ENCODE measurements around the gene INHBB. TPM values are rescaled to one million over a fixed set of nuclear protein-coding genes. Genes with fewer than 3 reads are reported as not detected.

INHBB gene
- total RNA-seq, 4 donors from 2014 or later: 3.1 to 23.8 (median 13.7) TPM

DNA sequence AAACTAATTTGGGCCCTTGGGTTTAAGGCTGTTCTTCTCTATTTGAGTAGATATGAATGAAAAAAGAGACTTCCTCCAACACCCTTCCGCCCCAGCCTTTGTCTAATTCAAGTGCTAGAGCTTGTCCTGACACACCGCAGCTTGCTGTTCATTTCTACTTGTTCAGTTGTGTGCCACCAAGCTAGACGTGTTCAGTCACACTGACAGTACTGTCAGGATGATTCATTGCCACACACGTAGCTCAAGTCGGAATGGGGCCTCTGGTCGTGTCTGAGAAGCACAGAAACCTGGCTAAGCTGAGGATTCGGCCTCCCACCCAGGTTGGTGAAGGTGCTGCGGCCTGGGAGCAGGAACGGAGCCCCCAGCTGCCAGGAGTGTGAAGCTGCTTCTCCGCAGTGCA lies 45.6 kb upstream of the INHBB start:
- Histone ChIP-seq H3K4me3 (no peak overlapping the region), H3K4me1 (no peaks in the 10 kb centered on the region), H3K9me3 (no peaks in the 10 kb centered on the region), H3K36me3 (peaks cover 0 to 10% of the 10 kb centered on the region in 2 donors), H3K27ac (no peak overlapping the region), H3K27me3 (no peaks in the 10 kb centered on the region)
- DNase-seq (no peak), ATAC-seq (no peak)
- in situ Hi-C loops (cut with MboI; ENCODE audit: low sequenced_read_pairs in 4 of 4): loop anchor here in 1 of 4 donors (25.0 kb wide), 1 partner anchor 188 kb away; no protein-coding TSS in a partner anchor
- intact Hi-C loops (cut with DNase I; ENCODE audit: low total_unique reads): no loop called here
- no peak for TF ChIP-seq POLR2A (IDR thresholded peaks at IDR 0.05)
- TF ChIP-seq, protein P1, sequence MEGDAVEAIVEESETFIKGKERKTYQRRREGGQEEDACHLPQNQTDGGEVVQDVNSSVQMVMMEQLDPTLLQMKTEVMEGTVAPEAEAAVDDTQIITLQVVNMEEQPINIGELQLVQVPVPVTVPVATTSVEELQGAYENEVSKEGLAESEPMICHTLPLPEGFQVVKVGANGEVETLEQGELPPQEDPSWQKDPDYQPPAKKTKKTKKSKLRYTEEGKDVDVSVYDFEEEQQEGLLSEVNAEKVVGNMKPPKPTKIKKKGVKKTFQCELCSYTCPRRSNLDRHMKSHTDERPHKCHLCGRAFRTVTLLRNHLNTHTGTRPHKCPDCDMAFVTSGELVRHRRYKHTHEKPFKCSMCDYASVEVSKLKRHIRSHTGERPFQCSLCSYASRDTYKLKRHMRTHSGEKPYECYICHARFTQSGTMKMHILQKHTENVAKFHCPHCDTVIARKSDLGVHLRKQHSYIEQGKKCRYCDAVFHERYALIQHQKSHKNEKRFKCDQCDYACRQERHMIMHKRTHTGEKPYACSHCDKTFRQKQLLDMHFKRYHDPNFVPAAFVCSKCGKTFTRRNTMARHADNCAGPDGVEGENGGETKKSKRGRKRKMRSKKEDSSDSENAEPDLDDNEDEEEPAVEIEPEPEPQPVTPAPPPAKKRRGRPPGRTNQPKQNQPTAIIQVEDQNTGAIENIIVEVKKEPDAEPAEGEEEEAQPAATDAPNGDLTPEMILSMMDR (IDR thresholded peaks at IDR 0.05 in 4 of 5, conservative IDR thresholded peaks at IDR 0.05 in 1 of 5): no peak

DNA sequence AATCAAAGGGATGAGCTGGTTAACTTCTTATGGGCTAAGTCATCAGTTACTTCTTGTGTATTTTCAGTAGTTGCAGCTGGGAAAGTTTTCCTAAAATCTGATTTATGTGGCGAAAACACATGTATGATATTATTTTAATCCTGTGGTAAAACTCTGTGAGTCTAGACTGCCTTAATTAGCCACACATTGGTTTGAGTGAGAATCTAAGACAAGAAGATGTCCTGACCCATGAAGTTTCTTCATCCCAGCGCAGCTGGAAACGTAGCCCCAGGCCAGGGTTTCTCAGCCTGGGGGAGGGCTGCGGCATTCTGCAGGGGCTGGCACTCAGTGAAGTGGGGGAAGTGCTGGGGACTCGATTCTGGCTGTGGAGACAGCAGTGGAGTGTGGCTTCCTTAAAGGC lies 44.7 kb upstream of the INHBB start:
- no peak for ATAC-seq
- in situ Hi-C loops (cut with MboI; ENCODE audit: low sequenced_read_pairs in 4 of 4): loop anchor here in 1 of 4 donors (25.0 kb wide), 1 partner anchor 189 kb away; no protein-coding TSS in a partner anchor
- intact Hi-C loops (cut with DNase I; ENCODE audit: low total_unique reads): no loop called here
- Histone ChIP-seq H3K4me1 (no peaks in the 10 kb centered on the region), H3K27me3 (no peaks in the 10 kb centered on the region), H3K36me3 (peaks cover 0 to 10% of the 10 kb centered on the region in 2 donors), H3K27ac (no peak overlapping the region), H3K4me3 (no peak overlapping the region), H3K9me3 (no peaks in the 10 kb centered on the region)
- TF ChIP-seq POLR2A (IDR thresholded peaks at IDR 0.05): no peak
- TF ChIP-seq, protein P1 (IDR thresholded peaks at IDR 0.05 in 4 of 5, conservative IDR thresholded peaks at IDR 0.05 in 1 of 5): no peak
- no peak for DNase-seq

DNA sequence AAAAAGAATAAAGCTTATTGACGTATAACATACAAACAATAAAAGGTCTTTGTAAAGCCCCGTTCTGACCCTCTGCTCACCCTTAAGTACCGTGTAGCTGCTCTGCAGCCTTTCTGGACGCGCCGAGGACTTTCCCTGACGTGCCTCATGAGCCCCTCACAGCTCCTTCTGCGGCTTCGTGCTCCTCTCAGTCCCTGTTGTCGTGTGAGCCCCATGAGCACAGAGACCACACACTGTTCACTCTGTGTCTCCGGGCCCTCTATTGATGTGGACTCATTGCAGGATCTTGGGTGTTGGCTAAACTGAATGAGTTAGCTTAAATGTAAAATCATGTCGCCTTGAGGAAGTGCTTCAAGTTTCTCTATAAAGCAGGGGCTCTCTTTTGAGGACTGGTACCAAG lies 43.6 kb upstream of the INHBB start:
- Histone ChIP-seq H3K27me3 (no peaks in the 10 kb centered on the region), H3K36me3 (peaks cover 0 to 6% of the 10 kb centered on the region in 2 donors), H3K27ac (no peak overlapping the region), H3K4me3 (no peak overlapping the region), H3K4me1 (no peaks in the 10 kb centered on the region), H3K9me3 (no peaks in the 10 kb centered on the region)
- TF ChIP-seq POLR2A (IDR thresholded peaks at IDR 0.05): no peak
- TF ChIP-seq, protein P1 (IDR thresholded peaks at IDR 0.05 in 4 of 5, conservative IDR thresholded peaks at IDR 0.05 in 1 of 5): no peak
- ATAC-seq (no peak), DNase-seq (no peak)
- intact Hi-C loops (cut with DNase I; ENCODE audit: low total_unique reads): no loop called here
- in situ Hi-C loops (cut with MboI; ENCODE audit: low sequenced_read_pairs in 4 of 4): loop anchor here in 1 of 4 donors (25.0 kb wide), 1 partner anchor 190 kb away; no protein-coding TSS in a partner anchor

DNA sequence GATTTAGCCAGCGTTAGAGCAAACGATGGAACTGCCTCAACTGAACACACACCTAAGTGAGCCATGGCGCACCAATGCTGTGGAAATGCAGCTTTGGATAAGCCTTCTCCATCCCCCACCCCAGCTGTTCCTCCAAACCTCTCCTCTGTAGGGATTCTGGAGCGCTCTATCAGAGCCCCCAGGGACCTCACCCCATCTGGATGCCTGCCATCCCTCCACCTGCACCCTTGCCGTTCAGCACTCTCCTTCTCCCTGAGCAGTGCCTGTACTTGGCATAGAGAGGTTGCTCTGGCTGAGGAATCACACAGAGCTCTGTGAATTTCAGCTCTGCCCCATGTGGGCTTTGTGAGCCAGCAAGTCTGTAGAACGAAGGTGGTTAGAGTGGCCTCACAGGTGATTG lies 42.8 kb upstream of the INHBB start:
- intact Hi-C loops (cut with DNase I; ENCODE audit: low total_unique reads): no loop called here
- H3K27me3 ChIP-seq: no peaks in the 10 kb centered on the region

More for the DNA sequence above, 42.8 kb upstream of the INHBB start:
- DNase-seq (no peak), ATAC-seq (no peak)
- Histone ChIP-seq H3K27ac (no peak overlapping the region), H3K9me3 (no peaks in the 10 kb centered on the region), H3K4me3 (no peak overlapping the region), H3K36me3 (no peaks in the 10 kb centered on the region), H3K4me1 (no peaks in the 10 kb centered on the region)
- TF ChIP-seq, protein P1 (IDR thresholded peaks at IDR 0.05 in 4 of 5, conservative IDR thresholded peaks at IDR 0.05 in 1 of 5): no peak
- TF ChIP-seq POLR2A (IDR thresholded peaks at IDR 0.05): no peak
- in situ Hi-C loops (cut with MboI; ENCODE audit: low sequenced_read_pairs in 4 of 4): loop anchor here in 1 of 4 donors (25.0 kb wide), 1 partner anchor 191 kb away; no protein-coding TSS in a partner anchor

Data from gastrocnemius medialis (tissue), 4 donors.